Fibroblast of villous mesenchyme (primary cell): ENCODE results near the gene CALHM4. TPM values are rescaled to one million over a fixed set of nuclear protein-coding genes. Genes with fewer than 3 reads are reported as not detected.

Experiments
- DNase-seq: peaks from one replicate; pipeline ENCODE4 v3.0.0-alpha.2; 2010; ENCODE audit warnings: low read depth
- H3K4me3 ChIP-seq: 2 replicates; pipeline ENCODE4 v1.5.1; 2011; ENCODE audit warnings: low read depth, mild to moderate bottlenecking, low read length
- CTCF ChIP-seq: IDR thresholded peaks from 2 replicates; pipeline ENCODE4 v1.5.1; 2012; ENCODE audit warnings: low read depth, mild to moderate bottlenecking, low read length; ENCODE audit not compliant: insufficient read depth
- total RNA-seq: library from RNA; depleted of rRNA; stranded (reverse); fragments of >200 nt; gene quantifications from 2 replicates; pipeline ENCODE4 v1.2.3, GENCODE V29; 2012

CALHM4 gene
- total RNA-seq, 1 donor = not detected

- no peak overlapping the region for H3K4me3 ChIP-seq
- TF ChIP-seq CTCF = no peak
- DNase-seq = no peak
These were observed 25.4 kb upstream of the CALHM4 start for GRCh38 chr6:116528133-116528532.

- TF ChIP-seq CTCF = no peak
- no peak for DNase-seq
- H3K4me3 ChIP-seq = no peak overlapping the region
These were observed 24.8 kb upstream of the CALHM4 start for GRCh38 chr6:116528780-116529179.

GRCh38 chr6:116529466-116530290, 23.9 kb upstream of the CALHM4 start:
- DNase-seq = no peak
- no peak overlapping the region for H3K4me3 ChIP-seq
- no peak for TF ChIP-seq CTCF

GRCh38 chr6:116530436-116530835, 23.1 kb upstream of the CALHM4 start:
- no peak overlapping the region for H3K4me3 ChIP-seq
- no peak for TF ChIP-seq CTCF
- peak; percentile 14 for DNase-seq

- H3K4me3 ChIP-seq = no peak overlapping the region
- DNase-seq = peak; percentile 82
- peak; percentile 72 for TF ChIP-seq CTCF
These were observed 21.6 kb upstream of the CALHM4 start for GRCh38 chr6:116531675-116532570.

- no peak overlapping the region for H3K4me3 ChIP-seq
- DNase-seq = no peak
- TF ChIP-seq CTCF = no peak
These were observed 20.2 kb upstream of the CALHM4 start for GRCh38 chr6:116533233-116533957.
